ENCODE measurements around the gene SREK1IP1.

SREK1IP1 gene

DNA sequence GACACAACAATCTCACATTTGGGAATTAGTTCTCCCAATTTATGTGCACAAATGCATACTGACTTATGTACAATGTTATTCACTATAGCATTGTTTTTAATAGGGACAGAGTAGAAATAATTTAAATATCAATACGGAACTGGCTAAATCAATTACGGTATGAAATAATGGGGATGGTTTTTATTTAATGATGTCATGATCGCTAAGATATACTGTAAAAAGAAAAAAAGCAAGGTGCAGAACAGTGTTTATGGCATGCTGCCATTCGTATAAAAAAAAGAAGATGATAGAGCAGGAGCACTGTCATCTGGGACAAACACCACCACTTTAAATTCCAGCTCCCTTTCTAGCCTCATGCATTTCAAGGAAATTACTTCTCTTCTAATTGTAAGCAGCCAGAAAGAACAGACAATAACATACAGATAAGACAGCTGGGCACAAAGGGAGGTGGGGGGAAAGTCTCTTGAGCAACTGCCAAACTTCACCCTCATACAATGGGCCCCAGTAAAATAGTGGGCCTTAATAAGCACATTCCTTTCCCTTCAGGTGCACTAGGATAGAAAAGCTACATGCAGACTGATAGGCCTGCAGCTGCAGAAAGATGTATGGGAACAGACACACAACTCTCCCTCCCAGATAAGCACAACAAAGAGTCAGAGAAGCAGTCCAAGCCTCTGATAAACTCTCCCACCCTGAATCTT is 8.4 kb downstream of the SREK1IP1 start (continued):
- TF ChIP-seq ZNF114 (tag by site-specific recombination; IDR thresholded peaks at IDR 0.05) = no peak

DNA sequence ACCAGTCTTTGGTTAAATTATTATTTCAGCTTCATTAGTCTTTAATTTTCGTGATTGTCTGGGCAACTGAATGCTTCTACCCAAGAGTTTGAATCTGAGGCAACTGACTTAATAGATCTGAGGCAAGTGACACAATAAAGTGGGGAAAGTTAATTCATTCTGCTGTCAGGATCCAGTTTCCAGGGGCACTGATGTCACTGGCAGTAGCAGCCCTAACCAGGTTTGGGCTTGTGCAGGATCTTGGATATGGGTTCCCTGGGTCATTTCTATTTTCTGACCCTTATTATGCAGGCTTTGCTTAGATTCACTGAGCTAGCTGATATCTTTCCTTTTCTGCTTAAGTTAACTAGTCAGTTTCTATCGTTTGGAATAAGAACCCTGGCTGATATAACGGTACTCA is 9.6 kb downstream of the SREK1IP1 start:
- no peaks in the 10 kb centered on the region for H3K9me3 ChIP-seq (ENCODE audit: control insufficient read depth, insufficient read depth, low read depth, low read length)
- TF ChIP-seq, protein P1, sequence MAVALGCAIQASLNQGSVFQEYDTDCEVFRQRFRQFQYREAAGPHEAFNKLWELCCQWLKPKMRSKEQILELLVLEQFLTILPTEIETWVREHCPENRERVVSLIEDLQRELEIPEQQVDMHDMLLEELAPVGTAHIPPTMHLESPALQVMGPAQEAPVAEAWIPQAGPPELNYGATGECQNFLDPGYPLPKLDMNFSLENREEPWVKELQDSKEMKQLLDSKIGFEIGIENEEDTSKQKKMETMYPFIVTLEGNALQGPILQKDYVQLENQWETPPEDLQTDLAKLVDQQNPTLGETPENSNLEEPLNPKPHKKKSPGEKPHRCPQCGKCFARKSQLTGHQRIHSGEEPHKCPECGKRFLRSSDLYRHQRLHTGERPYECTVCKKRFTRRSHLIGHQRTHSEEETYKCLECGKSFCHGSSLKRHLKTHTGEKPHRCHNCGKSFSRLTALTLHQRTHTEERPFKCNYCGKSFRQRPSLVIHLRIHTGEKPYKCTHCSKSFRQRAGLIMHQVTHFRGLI (tag by site-specific recombination; IDR thresholded peaks at IDR 0.05) = peak; percentile 95
- TF ChIP-seq SP3 (tag by site-specific recombination; IDR thresholded peaks at IDR 0.05) (no peak), OSR2 (tag by site-specific recombination; IDR thresholded peaks at IDR 0.05) (peak; percentile 65), EGR2 (tag by site-specific recombination; IDR thresholded peaks at IDR 0.05; ENCODE audit: low read depth) (no peak)
- TF ChIP-seq, protein P2, sequence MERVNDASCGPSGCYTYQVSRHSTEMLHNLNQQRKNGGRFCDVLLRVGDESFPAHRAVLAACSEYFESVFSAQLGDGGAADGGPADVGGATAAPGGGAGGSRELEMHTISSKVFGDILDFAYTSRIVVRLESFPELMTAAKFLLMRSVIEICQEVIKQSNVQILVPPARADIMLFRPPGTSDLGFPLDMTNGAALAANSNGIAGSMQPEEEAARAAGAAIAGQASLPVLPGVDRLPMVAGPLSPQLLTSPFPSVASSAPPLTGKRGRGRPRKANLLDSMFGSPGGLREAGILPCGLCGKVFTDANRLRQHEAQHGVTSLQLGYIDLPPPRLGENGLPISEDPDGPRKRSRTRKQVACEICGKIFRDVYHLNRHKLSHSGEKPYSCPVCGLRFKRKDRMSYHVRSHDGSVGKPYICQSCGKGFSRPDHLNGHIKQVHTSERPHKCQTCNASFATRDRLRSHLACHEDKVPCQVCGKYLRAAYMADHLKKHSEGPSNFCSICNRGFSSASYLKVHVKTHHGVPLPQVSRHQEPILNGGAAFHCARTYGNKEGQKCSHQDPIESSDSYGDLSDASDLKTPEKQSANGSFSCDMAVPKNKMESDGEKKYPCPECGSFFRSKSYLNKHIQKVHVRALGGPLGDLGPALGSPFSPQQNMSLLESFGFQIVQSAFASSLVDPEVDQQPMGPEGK (tag by site-specific recombination; IDR thresholded peaks at IDR 0.05) = no peak
- peaks cover 0 to 17% of the 10 kb centered on the region in 2 experiments; a peak in 2 of 3 replicates for H3K36me3 ChIP-seq (ENCODE audit: control insufficient read depth in 2 of 2, insufficient read depth in 1 of 2, low read length in 2 of 2)
- CTCF ChIA-PET = interaction anchor here (0.6 kb wide), 1 partner anchor 33 kb away, joined by 3 read pairs; no protein-coding TSS in a partner anchor
- H3K27ac ChIP-seq (ENCODE audit: extremely low read depth, low read depth, low read length) = no peak overlapping the region
- 0 out of 2 replicates have a peak, but pooled peaks cover 4% of the 10 kb centered on the region for H3K4me1 ChIP-seq (ENCODE audit: control insufficient read depth, insufficient read depth, low read length)
- POLR2A ChIA-PET = no interaction called here
- no peak overlapping the region for H3K4me3 ChIP-seq (ENCODE audit: low read depth, low read length)

DNA sequence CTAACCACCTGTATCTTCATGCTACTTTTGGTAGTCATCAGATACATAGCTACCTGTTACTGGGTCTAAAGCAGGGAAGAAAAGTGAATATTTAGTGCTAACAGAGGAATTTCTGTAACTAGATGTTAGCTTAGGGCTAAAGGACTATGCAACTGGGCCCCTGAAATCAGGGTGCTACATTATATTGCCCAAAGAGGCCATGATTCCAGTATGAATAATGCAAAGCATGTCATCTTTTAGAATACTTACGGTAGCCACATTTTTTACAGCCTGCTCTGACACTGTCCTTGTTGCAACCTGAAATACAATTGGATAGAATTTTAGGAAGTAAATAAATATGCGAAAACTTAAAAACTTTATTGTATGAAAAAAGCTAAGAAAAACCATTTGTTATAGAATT is 14.4 kb downstream of the SREK1IP1 start:
- CTCF ChIA-PET = interaction anchor here (0.6 to 0.9 kb wide), 2 partner anchors 12 to 118 kb away, joined by 3 read pairs; no protein-coding TSS in a partner anchor
- Histone ChIP-seq H3K9me3 (ENCODE audit: control insufficient read depth, insufficient read depth, low read depth, low read length) (no peaks in the 10 kb centered on the region), H3K27ac (ENCODE audit: extremely low read depth, low read depth, low read length) (no peak overlapping the region), H3K36me3 (ENCODE audit: control insufficient read depth in 2 of 2, insufficient read depth in 1 of 2, low read length in 2 of 2) (peaks cover 12 to 21% of the 10 kb centered on the region in 2 experiments), H3K4me3 (ENCODE audit: low read depth, low read length) (no peak overlapping the region), H3K4me1 (ENCODE audit: control insufficient read depth, insufficient read depth, low read length) (no peaks in the 10 kb centered on the region)
- TF ChIP-seq SCRT2 (tag by site-specific recombination; IDR thresholded peaks at IDR 0.05) (0 out of 2 replicates have a peak, but pooled peaks have one; percentile 16), ZNF174 (tag by site-specific recombination; IDR thresholded peaks at IDR 0.05) (no peak), ZNF223 (tag by site-specific recombination; IDR thresholded peaks at IDR 0.05) (no peak), ZFP69B (tag by site-specific recombination; IDR thresholded peaks at IDR 0.05) (no peak), ZNF791 (tag by site-specific recombination; IDR thresholded peaks at IDR 0.05) (no peak), ZNF10 (tag by site-specific recombination; IDR thresholded peaks at IDR 0.05) (no peak)
- POLR2A ChIA-PET = no interaction called here

DNA sequence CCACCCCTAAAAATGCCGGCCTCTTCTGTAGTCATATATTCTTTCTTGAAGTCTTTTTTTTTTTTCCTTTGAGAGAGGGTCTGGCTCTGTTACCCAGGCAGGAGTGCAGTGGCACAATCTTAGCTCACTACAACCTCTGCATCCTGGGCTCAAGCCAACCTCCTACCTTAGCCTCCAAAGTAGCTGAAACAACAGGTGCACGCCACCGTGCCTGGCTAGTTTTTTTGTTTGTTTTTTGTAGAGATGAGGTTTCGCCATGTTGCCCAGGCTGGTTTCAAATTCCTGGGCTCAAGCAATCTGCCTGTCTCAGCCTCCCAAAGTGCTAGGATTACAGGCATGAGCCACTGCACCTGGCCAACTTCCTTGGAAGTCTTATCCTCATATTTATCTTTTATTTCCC is 19.1 kb downstream of the SREK1IP1 start:
- no peaks in the 10 kb centered on the region for H3K4me1 ChIP-seq (ENCODE audit: control insufficient read depth, insufficient read depth, low read length)
- no peak overlapping the region for H3K4me3 ChIP-seq (ENCODE audit: low read depth, low read length)
- CTCF ChIA-PET = interaction anchor here (0.6 to 0.8 kb wide), 3 partner anchors 8 to 602 kb away, joined by 3 to 6 read pairs (median 6); no protein-coding TSS in a partner anchor
- peaks cover 12 to 16% of the 10 kb centered on the region in 2 experiments for H3K36me3 ChIP-seq (ENCODE audit: control insufficient read depth in 2 of 2, insufficient read depth in 1 of 2, low read length in 2 of 2)
- TF ChIP-seq, protein P3, sequence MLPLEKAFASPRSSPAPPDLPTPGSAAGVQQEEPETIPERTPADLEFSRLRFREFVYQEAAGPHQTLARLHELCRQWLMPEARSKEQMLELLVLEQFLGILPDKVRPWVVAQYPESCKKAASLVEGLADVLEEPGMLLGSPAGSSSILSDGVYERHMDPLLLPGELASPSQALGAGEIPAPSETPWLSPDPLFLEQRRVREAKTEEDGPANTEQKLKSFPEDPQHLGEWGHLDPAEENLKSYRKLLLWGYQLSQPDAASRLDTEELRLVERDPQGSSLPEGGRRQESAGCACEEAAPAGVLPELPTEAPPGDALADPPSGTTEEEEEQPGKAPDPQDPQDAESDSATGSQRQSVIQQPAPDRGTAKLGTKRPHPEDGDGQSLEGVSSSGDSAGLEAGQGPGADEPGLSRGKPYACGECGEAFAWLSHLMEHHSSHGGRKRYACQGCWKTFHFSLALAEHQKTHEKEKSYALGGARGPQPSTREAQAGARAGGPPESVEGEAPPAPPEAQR (tag by site-specific recombination; IDR thresholded peaks at IDR 0.05) = no peak
- TF ChIP-seq, protein P4, sequence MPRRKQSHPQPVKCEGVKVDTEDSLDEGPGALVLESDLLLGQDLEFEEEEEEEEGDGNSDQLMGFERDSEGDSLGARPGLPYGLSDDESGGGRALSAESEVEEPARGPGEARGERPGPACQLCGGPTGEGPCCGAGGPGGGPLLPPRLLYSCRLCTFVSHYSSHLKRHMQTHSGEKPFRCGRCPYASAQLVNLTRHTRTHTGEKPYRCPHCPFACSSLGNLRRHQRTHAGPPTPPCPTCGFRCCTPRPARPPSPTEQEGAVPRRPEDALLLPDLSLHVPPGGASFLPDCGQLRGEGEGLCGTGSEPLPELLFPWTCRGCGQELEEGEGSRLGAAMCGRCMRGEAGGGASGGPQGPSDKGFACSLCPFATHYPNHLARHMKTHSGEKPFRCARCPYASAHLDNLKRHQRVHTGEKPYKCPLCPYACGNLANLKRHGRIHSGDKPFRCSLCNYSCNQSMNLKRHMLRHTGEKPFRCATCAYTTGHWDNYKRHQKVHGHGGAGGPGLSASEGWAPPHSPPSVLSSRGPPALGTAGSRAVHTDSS (tag by site-specific recombination; IDR thresholded peaks at IDR 0.05) = no peak
- peak; percentile 50; the same call in 1 of the 2 replicates for TF ChIP-seq SCRT1 (tag by site-specific recombination; IDR thresholded peaks at IDR 0.05; ENCODE audit: borderline replicate concordance)
- peak; percentile 72 for TF ChIP-seq SCRT2 (tag by site-specific recombination; IDR thresholded peaks at IDR 0.05)
- H3K9me3 ChIP-seq (ENCODE audit: control insufficient read depth, insufficient read depth, low read depth, low read length) = no peaks in the 10 kb centered on the region
- no peak overlapping the region for H3K27ac ChIP-seq (ENCODE audit: extremely low read depth, low read depth, low read length)
- POLR2A ChIA-PET = interaction anchor here (0.7 kb wide), 1 partner anchor 9 kb away, joined by 3 read pairs; no protein-coding TSS in a partner anchor
